ENCODE results near the gene ZNF654. TPM values are rescaled to one million over a fixed set of nuclear protein-coding genes. Genes with fewer than 3 reads are reported as not detected.

ZNF654 gene
- total and polyA plus RNA-seq, 8 donors: 1.7 to 11.0 (median 5.1) TPM

GRCh38 chr3:88076712-88077111 is 17.7 kb downstream of the ZNF654 start:
- DNase-seq (no peak), FAIRE-seq (no peak), ATAC-seq (no peak)
- no peak overlapping the region for H3K27ac ChIP-seq
- H3K27me3 ChIP-seq: no peaks in the 10 kb centered on the region
- no peak overlapping the region for H3K4me3 ChIP-seq
- H3K4me1 ChIP-seq: peaks cover 0 to 16% (median 13%) of the 10 kb centered on the region in 3 donors
- TF ChIP-seq CTCF (IDR thresholded peaks at IDR 0.05): no peak
- WGBS, 2 donors: 99 to 100% methylated on average over 1 of the region's 1 CpG
- H3K36me3 ChIP-seq: no peaks in the 10 kb centered on the region
- intact Hi-C loops (cut with DNase I): no loop called here
- H3K9me3 ChIP-seq: no peaks in the 10 kb centered on the region

GRCh38 chr3:88078932-88079331 is 19.9 kb downstream of the ZNF654 start:
- no peaks in the 10 kb centered on the region for H3K36me3 ChIP-seq
- H3K27me3 ChIP-seq: no peaks in the 10 kb centered on the region
- no peak for DNase-seq
- H3K4me1 ChIP-seq: peaks cover 0 to 17% (median 13%) of the 10 kb centered on the region in 3 donors
- 95% methylated on average over 3 of the region's 3 CpGs for WGBS, 2 donors
- no peaks in the 10 kb centered on the region for H3K9me3 ChIP-seq
- TF ChIP-seq CTCF (IDR thresholded peaks at IDR 0.05): no peak
- no peak overlapping the region for H3K27ac ChIP-seq
- H3K4me3 ChIP-seq: no peak overlapping the region
- intact Hi-C loops (cut with DNase I): no loop called here
- FAIRE-seq: no peak
- ATAC-seq: no peak

GRCh38 chr3:88082854-88083253 is 23.8 kb downstream of the ZNF654 start:
- ATAC-seq: no peak
- no peak for DNase-seq
- intact Hi-C loops (cut with DNase I): no loop called here
- no peak for TF ChIP-seq CTCF (IDR thresholded peaks at IDR 0.05)
- no peak for FAIRE-seq
- WGBS, 2 donors: 84 to 89% methylated on average over 2 of the region's 2 CpGs
- Histone ChIP-seq H3K4me3 (no peak overlapping the region), H3K4me1 (peaks cover 0 to 5% (median 2%) of the 10 kb centered on the region in 3 donors), H3K27ac (no peak overlapping the region), H3K27me3 (no peaks in the 10 kb centered on the region), H3K9me3 (no peaks in the 10 kb centered on the region), H3K36me3 (no peaks in the 10 kb centered on the region)

- no peaks in the 10 kb centered on the region for H3K27me3 ChIP-seq
- H3K4me3 ChIP-seq: no peak overlapping the region
- intact Hi-C loops (cut with DNase I): no loop called here
- no peaks in the 10 kb centered on the region for H3K9me3 ChIP-seq
- H3K27ac ChIP-seq: no peak overlapping the region
- DNase-seq (no peak), FAIRE-seq (no peak), ATAC-seq (peak in 1 of 4 donors; percentile 30)
- H3K36me3 ChIP-seq: no peaks in the 10 kb centered on the region
- peaks cover 0 to 5% (median 2%) of the 10 kb centered on the region in 3 donors for H3K4me1 ChIP-seq
- TF ChIP-seq CTCF (IDR thresholded peaks at IDR 0.05): no peak
- WGBS, 2 donors: 57 to 63% methylated on average over 2 of the region's 2 CpGs
Measured at GRCh38 chr3:88084097-88084501, 25.0 kb downstream of the ZNF654 start.

GRCh38 chr3:88090681-88091080 is 31.6 kb downstream of the ZNF654 start:
- FAIRE-seq: no peak
- Histone ChIP-seq H3K4me3 (no peak overlapping the region), H3K27me3 (no peaks in the 10 kb centered on the region), H3K27ac (no peak overlapping the region), H3K4me1 (peaks cover 0 to 4% (median 0%) of the 10 kb centered on the region in 3 donors), H3K9me3 (no peaks in the 10 kb centered on the region), H3K36me3 (peaks cover 0 to 4% (median 0%) of the 10 kb centered on the region in 3 donors)
- 81 to 86% methylated on average over 4 of the region's 4 CpGs for WGBS, 2 donors
- DNase-seq: no peak
- intact Hi-C loops (cut with DNase I): no loop called here
- no peak for ATAC-seq
- TF ChIP-seq CTCF (IDR thresholded peaks at IDR 0.05): no peak

Measured in pancreas (tissue), 10 donors.